Right ventricle myocardium inferior (tissue), 1 donor: ENCODE measurements around the gene FOXP1. TPM values are rescaled to one million over a fixed set of nuclear protein-coding genes. Genes with fewer than 3 reads are reported as not detected.

Experiments
- ATAC-seq: fragments of 200-7000 bp; cut with Tn5 transposase; one replicate; pipeline ENCODE4 v1.9.1; 2020; ENCODE audit warnings: mild to moderate bottlenecking, moderate library complexity
- DNase-seq: peaks from one replicate; pipeline ENCODE4 v3.0.0; 2021; ENCODE audit errors: missing footprints
- intact Hi-C: fragments of 100-400 bp; cut with DNase I; formaldehyde crosslinking; loops from one replicate; pipeline ENCODE4 v1.11.0; 2022
- total RNA-seq: library from RNA; stranded (reverse); fragmentation: NEBNext Ultra II Directional; extraction: Animal tissue kit (Norgen Biotek cat#: 25700); gene quantifications from one replicate; pipeline ENCODE4 v1.2.1, GENCODE V29; 2021
- donor health status: DM: no; HTN: yes; CAD: no; lungs with severe emphysema.

The FOXP1 gene
- total RNA-seq, 1 donor from 2014 or later = 38.5 TPM

DNA sequence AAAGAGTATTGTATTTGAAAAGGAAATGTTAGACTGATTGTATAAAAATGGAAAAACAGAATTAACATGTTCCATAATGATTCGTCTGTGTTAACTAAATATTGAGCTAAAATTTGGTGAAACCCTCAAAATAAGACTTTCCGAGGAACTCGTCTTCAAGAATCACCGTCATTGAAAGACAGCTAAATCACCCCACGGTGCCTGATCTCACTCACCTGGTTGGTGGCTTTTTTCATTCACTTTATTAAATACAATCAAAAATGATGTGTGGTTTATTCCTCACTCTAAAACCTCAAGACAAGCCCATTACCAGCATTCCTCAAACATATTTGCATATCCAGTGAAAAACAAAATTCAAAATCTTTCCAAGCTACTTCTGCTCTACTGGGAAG lies 153.9 kb downstream of the FOXP1 start:
- ATAC-seq (no peak), DNase-seq (no peak)

GRCh38 chr3:71428841-71429596 lies 154.5 kb downstream of the FOXP1 start:
- intact Hi-C loops = no loop called here
- ATAC-seq = peak; percentile 42
- no peak for DNase-seq

More for the DNA sequence above, 153.9 kb downstream of the FOXP1 start:
- intact Hi-C loops = no loop called here

DNA sequence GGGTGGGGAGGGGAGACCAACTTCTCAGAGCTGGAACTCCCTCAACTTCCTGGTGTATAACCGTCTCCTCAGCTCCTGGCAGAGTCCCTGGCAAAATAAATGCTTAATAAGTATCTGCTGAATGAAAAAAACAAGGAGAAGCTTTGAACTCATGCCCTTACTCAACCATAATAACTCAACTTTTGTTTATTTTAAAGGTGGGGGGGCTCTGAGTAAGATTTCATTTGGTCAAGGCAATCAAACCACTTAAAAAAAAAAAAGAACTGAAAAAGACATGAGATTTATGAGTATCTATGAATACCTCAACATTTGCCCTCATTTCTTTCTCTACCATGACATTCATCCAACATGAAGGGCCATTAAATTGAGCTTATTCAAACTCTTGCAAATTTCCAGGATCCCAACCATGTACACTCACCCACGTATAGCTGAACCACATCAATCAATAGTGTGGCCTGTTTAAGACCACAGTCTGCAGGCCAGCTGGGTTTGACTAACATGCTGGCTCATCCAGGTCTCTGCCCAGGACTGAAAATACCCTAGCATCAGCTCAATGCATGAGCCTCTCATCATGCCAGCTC lies 157.9 kb downstream of the FOXP1 start:
- DNase-seq (no peak), ATAC-seq (no peak)
- intact Hi-C loops = no loop called here

DNA sequence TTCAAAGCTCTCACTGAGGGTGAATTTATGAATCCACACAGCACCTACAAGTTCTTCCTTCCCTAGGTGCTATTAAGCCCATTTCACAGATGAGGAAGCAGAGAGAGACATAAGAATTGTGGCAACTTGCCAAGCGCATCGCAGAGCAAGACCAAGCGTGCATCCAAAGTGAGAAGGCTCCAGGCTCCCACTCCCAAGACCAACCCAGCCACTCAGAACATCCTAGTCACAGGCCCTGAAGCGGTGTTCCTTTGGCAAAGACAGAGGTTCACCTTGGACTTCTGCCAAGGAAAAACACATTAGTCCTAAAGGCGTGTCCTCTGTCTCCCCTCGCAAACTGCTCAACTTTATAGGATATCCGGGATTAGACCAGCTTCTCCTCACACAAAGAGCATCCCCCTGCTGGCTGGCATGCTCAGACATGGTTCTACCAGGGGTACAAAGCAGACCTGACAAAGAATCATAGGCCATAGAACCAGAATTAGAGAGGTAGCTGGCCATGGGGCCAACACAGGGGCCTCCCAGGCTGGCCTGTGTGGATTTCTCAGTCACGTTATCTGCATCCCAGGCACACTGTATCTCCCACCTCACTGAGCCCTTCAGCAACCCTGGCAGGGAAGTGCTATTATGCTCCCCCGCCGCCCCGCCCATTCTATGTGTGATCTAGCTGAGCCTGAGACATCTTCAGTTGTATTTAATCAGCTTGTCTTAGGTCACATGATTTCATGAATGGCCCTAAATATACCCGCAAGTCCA lies 160.2 kb downstream of the FOXP1 start:
- intact Hi-C loops = no loop called here
- ATAC-seq (peak; percentile 79), DNase-seq (no peak)

DNA sequence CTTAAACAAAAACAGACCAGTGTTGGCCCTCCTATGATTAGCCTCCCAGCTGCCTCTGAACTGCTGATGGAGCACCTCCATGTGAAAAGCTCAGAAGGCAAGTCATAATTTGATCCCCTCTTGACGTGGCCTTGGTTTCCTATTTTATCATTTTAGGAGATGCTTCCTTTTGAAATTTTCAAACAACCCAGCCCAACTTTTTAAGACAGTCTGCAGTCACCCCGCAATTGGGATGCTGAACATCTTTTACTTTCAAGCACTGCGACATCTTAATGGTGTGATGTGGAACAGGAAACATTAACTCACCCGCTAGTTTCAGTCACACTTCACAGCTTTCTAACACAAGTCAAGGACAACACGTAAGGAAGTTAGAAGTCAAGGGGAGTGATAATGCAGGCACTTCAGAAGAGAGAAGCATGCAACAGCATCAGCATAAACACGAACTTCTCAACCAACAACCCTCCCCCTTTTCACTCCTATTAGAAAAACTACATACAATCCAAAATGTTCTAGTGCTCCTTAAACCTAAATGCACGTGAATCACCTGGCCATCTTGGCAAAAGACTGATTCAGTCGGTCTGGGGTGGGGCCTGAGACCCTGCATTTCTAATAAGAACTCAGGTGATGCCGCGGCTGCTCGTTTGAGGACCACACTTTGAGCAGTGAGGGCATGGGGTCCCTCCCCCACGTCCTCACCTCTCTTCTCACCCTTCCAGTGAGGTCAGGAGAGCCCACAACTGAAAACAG lies 161.5 kb downstream of the FOXP1 start:
- DNase-seq (no peak), ATAC-seq (no peak)
- intact Hi-C loops = no loop called here

- ATAC-seq (no peak), DNase-seq (no peak)
- intact Hi-C loops = no loop called here
These were observed 162.1 kb downstream of the FOXP1 start for GRCh38 chr3:71421475-71421819.

GRCh38 chr3:71419369-71419768 lies 164.2 kb downstream of the FOXP1 start:
- ATAC-seq (no peak), DNase-seq (no peak)
- intact Hi-C loops = no loop called here

DNA sequence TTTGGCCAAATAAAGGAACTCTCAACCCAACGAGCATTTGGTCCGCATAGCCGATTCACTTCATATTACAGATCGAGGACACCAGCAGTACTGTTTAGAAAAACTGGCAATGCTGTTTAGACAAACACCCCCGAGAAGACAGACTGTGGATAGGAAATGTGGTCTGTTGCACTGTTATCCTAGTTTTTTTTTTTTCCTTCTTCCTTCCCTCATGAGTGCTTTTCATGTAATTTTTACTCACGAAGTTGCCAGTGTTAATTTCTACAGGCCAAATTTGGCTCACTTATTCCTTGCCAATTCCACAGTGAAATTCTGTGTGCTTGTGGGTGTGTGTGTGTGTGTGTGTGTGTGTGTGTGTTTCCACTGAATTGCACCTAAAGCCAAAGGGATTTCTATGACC lies 165.7 kb downstream of the FOXP1 start:
- intact Hi-C loops = no loop called here
- ATAC-seq = no peak
- no peak for DNase-seq

- intact Hi-C loops = no loop called here
- no peak for ATAC-seq
- no peak for DNase-seq
These were observed 166.7 kb downstream of the FOXP1 start for GRCh38 chr3:71416876-71417275.

- intact Hi-C loops = no loop called here
- DNase-seq (no peak), ATAC-seq (no peak)
These were observed 167.8 kb downstream of the FOXP1 start for GRCh38 chr3:71415681-71416122.

- ATAC-seq (no peak), DNase-seq (no peak)
- intact Hi-C loops = no loop called here
These were observed 169.2 kb downstream of the FOXP1 start for GRCh38 chr3:71414189-71414927.

- intact Hi-C loops = no loop called here
- ATAC-seq (no peak), DNase-seq (no peak)
These were observed 170.0 kb downstream of the FOXP1 start for GRCh38 chr3:71413572-71413971.

DNA sequence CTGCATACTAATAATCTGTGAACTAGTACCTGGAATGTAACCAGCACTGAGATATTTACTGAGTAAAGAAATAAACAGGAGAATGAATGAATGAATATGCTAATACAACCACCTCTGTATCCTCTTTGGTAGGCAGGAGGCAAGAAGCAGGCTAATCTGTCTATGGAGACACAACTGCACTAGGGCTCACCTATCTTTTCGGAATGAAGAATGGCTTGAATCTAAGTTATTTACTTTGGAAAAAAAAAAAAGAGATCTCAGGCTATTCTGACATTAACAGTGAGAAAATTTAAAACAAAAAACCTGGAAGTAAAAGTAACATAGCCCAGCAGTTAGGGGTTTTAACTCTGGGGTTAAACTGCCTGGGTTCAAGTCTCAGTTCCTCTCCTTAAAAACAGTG lies 174.2 kb downstream of the FOXP1 start:
- intact Hi-C loops = no loop called here
- DNase-seq (no peak), ATAC-seq (no peak)

- intact Hi-C loops = no loop called here
- no peak for DNase-seq
- ATAC-seq = no peak
These were observed 174.6 kb downstream of the FOXP1 start for GRCh38 chr3:71408903-71409302.

- intact Hi-C loops = no loop called here
- ATAC-seq (no peak), DNase-seq (no peak)
These were observed 175.7 kb downstream of the FOXP1 start for GRCh38 chr3:71407823-71408222.

GRCh38 chr3:71406972-71407810 lies 176.3 kb downstream of the FOXP1 start:
- no peak for ATAC-seq
- DNase-seq = no peak
- intact Hi-C loops = no loop called here

DNA sequence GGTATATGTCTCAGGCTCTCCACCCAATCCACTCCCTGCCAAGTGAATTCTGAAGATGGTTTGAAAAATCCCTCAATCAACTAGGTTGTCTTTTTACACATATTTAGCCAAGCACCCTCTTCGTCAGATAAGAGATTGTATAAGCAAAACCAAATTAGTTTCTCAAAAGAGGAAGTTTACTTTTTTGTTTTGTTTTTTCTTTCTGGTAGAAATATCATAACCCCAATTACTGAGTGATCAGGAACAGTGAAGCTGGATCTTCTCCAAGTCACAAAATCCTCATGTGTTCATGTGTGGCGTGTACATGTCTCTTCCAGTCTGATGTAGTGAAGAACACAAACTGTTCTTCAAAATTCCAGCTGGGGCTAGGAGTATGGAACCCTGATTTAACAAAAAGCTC lies 180.6 kb downstream of the FOXP1 start:
- intact Hi-C loops = no loop called here
- DNase-seq (no peak), ATAC-seq (no peak)

DNA sequence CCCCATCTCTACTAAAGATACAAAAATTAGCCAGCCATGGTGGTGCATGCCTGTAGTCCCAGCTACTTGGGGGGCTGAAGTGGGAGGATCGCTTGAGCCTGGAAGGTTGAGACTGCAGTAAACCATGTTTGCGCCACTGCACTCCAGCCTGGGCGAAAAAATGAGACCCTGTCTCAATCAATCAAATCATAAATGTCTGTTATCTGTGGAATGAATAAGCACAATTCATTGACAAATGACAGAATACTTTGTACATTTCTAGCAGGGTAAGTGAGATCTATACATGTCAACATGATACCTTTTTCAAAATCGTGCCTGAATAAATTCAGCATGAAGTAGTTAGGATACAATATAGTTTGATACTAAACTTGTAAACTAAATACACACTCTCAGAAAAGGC lies 181.2 kb downstream of the FOXP1 start:
- intact Hi-C loops = no loop called here
- no peak for ATAC-seq
- DNase-seq = no peak
